Measurements from ENCODE around the gene FSIP1.

FSIP1 gene

GRCh38 chr15:39643727-39644126, 138.9 kb downstream of the FSIP1 start:
- no peak for DNase-seq

DNA sequence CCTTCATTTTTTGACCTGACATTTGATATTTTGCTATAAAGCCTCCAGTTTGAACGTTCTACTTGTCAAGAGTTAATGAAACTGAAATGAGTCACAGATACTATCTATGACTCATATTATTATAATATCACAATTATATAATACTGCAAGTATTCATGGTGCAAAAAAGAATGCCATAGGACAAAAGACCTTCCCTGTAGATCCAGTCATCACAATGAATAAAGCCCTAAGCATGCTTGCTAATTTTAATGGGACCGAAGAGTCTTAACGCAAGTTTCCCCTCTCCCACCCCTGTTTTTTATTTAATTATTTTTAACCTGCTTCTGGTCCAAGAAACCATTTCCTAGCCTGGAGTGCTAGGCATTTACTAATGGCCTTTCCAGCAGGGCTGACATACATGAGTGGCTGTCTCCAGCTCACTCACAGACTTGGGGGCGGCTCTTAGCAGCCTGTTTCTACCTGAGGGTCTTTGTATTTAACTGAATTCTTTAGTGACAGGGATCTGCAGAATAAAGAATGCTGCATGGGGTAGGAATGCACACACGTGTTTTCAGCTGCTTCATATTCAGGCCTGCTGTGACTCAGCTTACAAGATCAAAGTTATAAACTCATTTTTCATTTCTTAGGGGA, 140.5 kb downstream of the FSIP1 start:
- no peak for DNase-seq

DNA sequence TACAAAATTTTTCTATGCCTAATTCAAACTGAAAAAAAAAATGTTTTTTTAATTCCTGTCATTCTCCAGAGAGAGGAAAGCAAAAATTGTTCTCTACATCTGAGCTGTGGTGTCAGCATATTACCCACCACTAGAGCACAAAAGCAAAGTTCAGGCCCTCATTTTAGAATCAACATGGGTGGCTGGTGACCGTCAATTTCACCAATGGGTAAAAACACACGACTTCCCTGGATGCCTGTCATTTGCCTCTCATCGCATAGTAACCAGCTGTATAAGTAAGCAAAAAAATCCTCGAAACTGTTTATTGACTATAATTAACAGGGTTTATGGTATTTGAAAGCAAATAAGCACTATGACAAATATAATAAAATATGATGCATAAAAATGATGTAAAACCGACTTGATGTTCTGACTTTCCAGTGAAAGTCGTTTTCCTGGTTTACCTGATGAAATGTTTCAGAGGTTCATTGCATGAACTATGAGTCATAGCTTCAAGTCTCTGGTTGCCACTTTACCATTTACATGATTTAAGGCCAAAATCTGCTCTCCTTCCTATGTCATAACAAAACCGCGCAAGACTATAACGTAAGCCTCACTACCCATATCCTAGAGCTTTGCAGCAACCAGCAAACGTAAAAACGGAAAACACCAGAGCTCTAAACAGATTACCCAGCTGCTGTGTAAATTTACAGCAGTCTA, 141.3 kb downstream of the FSIP1 start:
- no peak for DNase-seq

- no peak for DNase-seq
Measured at GRCh38 chr15:39640665-39641064, 142.0 kb downstream of the FSIP1 start.

GRCh38 chr15:39639037-39639436, 143.6 kb downstream of the FSIP1 start:
- DNase-seq = no peak

DNA sequence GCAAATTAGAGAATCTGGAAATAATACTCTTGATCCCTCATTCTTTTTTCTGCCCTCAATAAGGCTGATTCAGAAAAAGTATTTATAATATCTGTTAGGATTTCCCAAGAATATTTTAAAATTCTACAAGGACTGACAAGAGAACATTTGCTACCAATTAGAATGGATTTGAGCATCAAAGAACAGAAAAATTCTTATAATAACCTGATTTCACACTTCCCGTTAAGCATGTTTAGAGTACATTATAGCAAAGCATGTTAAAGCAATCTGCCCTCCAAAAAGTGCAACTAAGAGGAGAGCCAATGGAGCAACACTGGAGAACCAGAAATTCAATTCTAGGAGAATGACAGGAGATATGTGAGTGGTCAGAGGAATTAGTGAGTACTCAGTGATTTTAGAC, 144.6 kb downstream of the FSIP1 start:
- no peak for DNase-seq

DNA sequence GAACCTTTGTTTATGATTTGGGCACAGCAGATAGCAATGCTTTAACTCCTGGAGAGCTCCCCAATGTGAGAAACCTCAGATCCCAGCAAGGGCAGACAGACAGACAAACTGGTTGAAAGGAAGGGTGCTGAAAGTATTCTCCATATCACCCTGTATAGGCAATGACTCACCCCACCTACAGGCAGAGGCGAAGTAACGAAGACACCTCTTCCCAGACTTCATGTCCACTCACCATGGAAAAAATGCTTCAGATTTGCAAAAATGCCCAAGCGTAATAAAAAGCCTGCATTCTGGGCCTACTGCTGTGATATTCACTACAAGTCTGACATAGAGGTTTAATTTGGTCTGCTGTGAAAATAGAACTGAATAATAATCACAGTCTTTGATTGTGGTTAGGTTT, 151.3 kb downstream of the FSIP1 start:
- DNase-seq = peak in 1 of 3 donors; percentile 2

DNA sequence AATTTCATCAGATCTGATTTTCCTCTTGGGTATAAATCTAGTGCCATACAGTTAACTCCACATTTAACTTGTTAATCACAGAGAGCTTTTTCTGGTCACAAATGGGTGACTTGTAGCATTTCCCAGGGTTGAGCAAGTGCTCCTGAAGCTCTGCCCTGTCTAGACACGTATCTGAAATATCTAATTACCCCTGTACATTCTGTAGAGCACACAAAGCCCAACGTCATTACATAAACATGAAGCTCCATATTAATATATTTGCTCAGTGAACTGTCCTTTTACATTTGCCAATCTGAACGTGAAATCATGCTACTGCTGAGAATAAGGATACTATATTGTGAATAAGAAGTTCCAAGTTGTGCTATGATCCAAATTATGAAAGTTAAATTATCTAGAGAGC, 152.7 kb downstream of the FSIP1 start:
- no peak for DNase-seq

GRCh38 chr15:39629371-39629770, 153.3 kb downstream of the FSIP1 start:
- DNase-seq = peak in 1 of 3 donors; percentile 2

GRCh38 chr15:39628546-39629257, 153.9 kb downstream of the FSIP1 start:
- no peak for DNase-seq

DNA sequence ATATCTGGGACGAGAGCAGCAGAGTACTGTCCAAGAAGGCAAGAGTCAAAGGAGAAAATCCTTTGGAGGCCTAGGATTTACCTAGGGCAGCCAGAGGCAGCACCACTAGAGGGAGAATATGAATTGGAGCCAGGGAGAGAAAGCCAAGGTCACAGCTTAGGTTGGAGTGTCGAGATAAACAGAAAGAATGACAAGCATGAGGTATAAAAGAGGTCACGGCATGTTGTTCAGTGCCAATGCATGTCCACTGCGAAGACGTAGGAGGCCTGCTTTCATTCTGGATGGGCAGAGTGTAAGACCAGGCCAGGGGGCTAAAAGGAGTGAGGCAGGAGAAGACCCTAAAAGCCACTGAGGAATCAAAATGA, 154.5 kb downstream of the FSIP1 start:
- peak in 1 of 3 donors; percentile 8 for DNase-seq

DNA sequence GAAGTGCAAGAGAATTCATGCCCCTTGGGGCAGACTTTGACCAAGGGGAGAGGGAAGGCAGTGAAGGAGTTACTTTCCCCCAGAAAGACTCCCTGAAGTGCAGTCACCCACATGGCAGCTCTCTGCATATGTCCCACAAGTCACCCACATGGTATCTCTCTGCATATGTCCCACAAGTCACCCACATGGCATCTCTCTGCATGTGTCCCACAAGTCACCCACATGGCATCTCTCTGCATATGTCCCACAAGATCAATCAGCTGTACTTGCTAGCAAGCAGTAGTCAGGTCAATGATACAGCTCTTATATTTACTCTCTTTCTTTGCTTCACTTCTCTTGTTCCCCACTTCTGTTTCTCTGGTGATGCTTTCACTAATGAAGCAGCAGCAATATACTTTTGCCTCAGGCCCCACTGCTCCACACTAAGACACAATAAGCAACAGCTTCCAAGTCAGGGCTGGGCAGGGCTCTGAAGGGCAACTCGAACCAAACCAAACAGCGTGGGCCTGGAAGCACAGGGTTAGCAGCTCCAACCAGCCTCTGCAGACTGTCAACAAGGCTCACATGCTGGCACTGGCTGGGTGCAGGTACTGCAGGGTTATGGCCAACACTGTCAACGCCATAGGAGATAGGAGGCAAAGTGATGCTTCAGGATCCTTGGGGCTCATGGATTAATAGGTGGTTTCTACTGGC, 155.0 kb downstream of the FSIP1 start:
- DNase-seq = peak in 1 of 3 donors; percentile 6

- peak in 1 of 3 donors; percentile 19 for DNase-seq
Measured at GRCh38 chr15:39625856-39626255, 156.8 kb downstream of the FSIP1 start.

- DNase-seq = no peak
Measured at GRCh38 chr15:39625451-39625850, 157.2 kb downstream of the FSIP1 start.

DNA sequence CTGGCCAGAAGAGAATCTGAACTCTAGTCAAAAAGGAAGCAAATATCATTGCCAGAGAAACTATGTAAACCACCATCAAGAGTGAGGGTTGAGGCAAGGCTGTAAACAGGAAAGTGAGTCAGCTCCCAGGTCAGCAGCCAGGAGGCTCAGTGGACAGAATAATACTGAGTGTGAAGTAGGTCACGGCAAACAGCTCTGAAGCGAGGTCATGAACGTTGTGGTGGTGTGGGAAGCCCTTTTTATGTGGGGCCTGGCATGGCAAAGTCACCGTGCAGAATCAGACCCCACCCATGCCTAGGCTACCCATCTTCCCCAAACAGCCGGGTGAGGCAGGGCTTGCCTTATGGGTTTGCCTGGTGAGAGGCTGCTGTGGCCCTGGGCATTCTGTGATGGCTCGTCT, 157.8 kb downstream of the FSIP1 start:
- DNase-seq = peak; percentile 25 to 30 (median 26)

DNA sequence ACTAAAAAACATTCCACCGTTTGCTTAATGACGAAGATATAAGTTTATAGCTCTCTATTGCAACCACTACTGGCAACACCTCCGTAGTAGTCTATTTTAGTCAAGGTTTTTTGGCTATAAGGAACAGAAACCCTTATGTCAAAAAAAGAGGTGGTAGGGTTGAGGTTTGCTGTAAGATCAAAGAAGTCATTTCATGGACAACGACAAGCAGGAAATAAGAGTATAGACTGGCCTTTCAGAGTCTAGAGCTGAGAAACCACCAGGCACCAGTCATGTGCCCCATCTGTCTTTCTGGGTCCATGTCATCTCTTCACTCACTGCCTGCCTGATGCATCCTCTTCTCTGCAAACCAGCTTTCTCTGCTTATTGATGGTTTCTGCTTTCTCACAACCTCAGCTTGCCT, 159.1 kb downstream of the FSIP1 start:
- no peak for DNase-seq

GRCh38 chr15:39622660-39623516, 159.8 kb downstream of the FSIP1 start:
- DNase-seq = no peak

DNA sequence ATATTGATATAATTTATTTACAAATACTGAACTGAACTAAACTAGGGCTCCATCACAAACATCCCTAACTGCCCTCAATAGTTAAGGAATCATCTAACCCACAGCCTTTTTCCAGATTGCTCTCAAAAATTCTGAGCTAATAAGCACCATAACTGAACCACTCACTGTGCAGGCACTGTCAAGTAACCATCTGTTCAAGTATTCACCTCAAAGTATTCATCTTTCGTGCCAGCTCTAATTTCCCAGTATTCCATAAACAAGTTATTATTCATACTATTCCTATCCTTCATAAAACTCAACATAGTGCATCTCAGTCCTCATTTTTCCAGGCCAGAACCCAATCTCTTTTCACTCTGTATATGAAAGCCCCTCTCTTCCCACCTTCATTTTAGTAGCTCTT, 160.7 kb downstream of the FSIP1 start:
- no peak for DNase-seq

DNA sequence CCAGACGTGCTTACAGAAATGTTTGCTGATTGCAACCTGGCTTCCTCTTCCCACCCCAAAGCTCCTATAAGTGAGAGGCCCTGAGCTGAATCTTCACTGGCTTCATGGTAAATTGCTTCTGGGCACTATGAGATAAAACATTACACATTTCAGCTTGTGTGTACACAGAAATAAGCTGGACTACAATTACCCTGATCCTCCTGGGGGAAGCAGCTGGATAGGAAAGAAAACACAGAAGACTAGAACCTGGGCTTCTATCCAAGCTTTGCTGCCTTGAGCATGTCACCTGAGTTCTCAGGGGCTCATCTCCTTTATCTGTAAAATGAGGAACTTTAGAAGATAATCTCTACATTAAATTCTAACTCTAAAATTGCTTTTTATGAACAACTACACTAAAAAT, 161.4 kb downstream of the FSIP1 start:
- DNase-seq = no peak

DNA sequence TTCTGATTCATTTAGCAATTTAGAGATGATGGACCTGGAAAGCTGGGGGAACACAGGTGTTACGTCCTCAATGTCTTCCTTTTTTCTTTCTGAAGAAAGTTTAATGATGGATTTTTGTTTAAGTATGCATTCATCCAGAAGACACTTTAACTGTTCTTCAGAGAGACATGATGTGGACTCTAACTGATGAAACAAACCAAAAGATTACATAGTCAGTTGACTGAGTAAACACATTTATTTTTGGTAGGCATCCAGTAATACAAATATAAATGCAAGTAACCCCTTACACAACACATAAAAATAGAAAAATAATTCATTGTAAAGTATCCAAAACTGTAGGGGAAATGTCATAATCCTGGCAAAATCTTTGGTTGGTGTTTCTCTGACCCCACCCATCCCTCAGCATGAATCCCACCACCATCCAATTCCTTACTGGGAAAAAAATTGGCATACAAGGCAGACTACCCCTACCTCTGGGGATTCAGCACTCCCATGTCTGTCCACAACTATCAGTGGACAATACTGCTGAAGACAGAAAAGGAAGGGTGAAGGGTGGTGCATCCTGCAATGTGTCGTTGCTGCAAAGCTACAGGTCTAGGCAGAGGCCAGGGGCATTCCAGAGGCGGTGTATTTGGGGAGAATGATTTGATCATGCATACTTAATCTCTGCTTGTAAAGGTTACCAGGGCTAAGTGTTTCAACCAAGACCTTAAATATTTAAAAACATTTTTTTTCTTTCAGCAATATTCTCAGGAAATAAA, 164.4 kb downstream of the FSIP1 start:
- no peak for DNase-seq

DNA sequence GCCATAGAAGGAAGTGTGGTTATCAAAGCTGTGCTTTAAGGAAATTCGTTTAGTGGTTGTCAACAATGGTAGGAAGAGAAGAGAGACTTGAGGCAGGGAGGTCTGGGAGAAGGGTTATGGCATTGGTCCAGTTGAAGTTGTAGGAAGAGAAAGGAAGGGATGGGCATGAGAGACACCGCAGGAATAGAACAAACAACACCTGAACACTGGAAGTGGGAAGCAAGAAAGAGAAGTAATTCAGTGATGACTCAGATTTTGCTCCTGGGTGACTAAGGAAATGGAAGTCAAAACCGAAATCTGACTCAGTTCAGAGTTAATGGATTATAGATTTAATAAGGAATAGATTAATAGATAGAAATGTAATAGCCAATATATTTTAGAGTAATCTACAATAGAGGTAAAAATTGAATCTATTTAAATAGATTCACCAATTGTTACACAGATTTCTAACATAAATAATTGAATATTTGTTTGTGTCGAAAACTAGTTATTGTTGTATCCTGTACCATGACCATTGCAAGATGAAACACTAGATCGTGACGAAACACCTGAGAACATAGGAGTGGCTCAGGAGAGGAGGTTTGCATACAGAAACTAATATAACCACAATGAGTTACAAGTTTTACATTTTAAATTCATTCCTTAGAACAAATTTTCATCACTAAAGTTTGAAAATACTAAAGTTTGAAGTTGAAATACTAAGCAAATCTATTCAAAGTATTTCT, 165.7 kb downstream of the FSIP1 start:
- DNase-seq = peak in 1 of 3 donors; percentile 2
